Smooth muscle cell (in vitro differentiated cells): ENCODE data around the gene H2BK1. TPM values are rescaled to one million over a fixed set of nuclear protein-coding genes. Genes with fewer than 3 reads are reported as not detected.

Experiments used
- DNase-seq: peaks from one replicate; lab custom pipeline; 2025; ENCODE audit not compliant: unreplicated experiment; lab: John Stamatoyannopoulos, UW
- H2AFZ ChIP-seq: fragments of 200-600 bp; sonication (generic); 2 replicates; pipeline ENCODE4 v1.6.0; 2016; ENCODE audit warnings: antibody characterized with exemption, low read depth, mild to moderate bottlenecking
- H3F3A ChIP-seq: fragments of 200-600 bp; sonication (generic); 2 replicates; pipeline ENCODE4 v1.6.0; 2017; ENCODE audit warnings: antibody characterized with exemption, low read depth
- H3K27ac ChIP-seq: fragments of 200-600 bp; sonication (generic); 2 replicates; pipeline ENCODE4 v1.5.1; 2016; ENCODE audit warnings: low read depth, mild to moderate bottlenecking
- H3K27me3 ChIP-seq: fragments of 200-600 bp; sonication (generic); 2 replicates; pipeline ENCODE4 v1.6.1; 2016; ENCODE audit warnings: low read depth, mild to moderate bottlenecking
- H3K36me3 ChIP-seq: fragments of 200-600 bp; sonication (generic); 2 replicates; pipeline ENCODE4 v1.5.1; 2016; ENCODE audit warnings: low read depth
- H3K4me1 ChIP-seq: fragments of 200-600 bp; sonication (generic); 2 replicates; pipeline ENCODE4 v1.5.1; 2016; ENCODE audit warnings: low read depth
- H3K4me2 ChIP-seq: fragments of 200-600 bp; sonication (generic); 2 replicates; pipeline ENCODE4 v1.6.0; 2016; ENCODE audit warnings: mild to moderate bottlenecking
- H3K4me3 ChIP-seq: fragments of 200-600 bp; sonication (generic); 2 replicates; pipeline ENCODE4 v1.5.1; 2016; ENCODE audit warnings: mild to moderate bottlenecking
- H3K79me2 ChIP-seq: fragments of 200-600 bp; sonication (generic); 2 replicates; pipeline ENCODE4 v1.6.0; 2016; ENCODE audit warnings: low read depth, mild to moderate bottlenecking
- H3K9ac ChIP-seq: fragments of 200-600 bp; sonication (generic); 2 replicates; pipeline ENCODE4 v1.6.0; 2016; ENCODE audit warnings: low read depth
- H3K9me3 ChIP-seq: fragments of 200-600 bp; sonication (generic); replicated peaks from 2 replicates; pipeline ENCODE4 v1.5.1; 2016; ENCODE audit warnings: low read depth
- H4K20me1 ChIP-seq: fragments of 200-600 bp; sonication (generic); 2 replicates; pipeline ENCODE4 v1.6.0; 2016; ENCODE audit warnings: low read depth
- CTCF ChIP-seq: fragments of 200-600 bp; sonication (generic); IDR thresholded peaks from 2 replicates; pipeline ENCODE4 v1.5.1; 2017; ENCODE audit warnings: borderline replicate concordance, mild to moderate bottlenecking, antibody characterized with exemption; ENCODE audit not compliant: insufficient read depth, poor library complexity, severe bottlenecking
- WGBS: methylation state at CpG from one replicate; pipeline ENCODE4 v1.1.7; 2016; ENCODE audit warnings: low lambda C conversion rate; 5-methylcytosine and 5-hydroxymethylcytosine counted together
- polyA plus RNA-seq: library from polyadenylated mRNA; unstranded; fragments of >200 nt; fragmentation: Nextera tagmentation; extraction: Ambion mirVana; gene quantifications from 2 replicates; pipeline ENCODE4 v1.2.1, GENCODE V29; 2016
- total RNA-seq: library from RNA; depleted of rRNA; stranded (reverse); fragments of >200 nt; gene quantifications from 2 replicates; pipeline ENCODE4 v1.2.3, GENCODE V29; 2014

Gene H2BK1
- total and polyA plus RNA-seq, 2 experiments from 2014 or later, result not detected

DNA sequence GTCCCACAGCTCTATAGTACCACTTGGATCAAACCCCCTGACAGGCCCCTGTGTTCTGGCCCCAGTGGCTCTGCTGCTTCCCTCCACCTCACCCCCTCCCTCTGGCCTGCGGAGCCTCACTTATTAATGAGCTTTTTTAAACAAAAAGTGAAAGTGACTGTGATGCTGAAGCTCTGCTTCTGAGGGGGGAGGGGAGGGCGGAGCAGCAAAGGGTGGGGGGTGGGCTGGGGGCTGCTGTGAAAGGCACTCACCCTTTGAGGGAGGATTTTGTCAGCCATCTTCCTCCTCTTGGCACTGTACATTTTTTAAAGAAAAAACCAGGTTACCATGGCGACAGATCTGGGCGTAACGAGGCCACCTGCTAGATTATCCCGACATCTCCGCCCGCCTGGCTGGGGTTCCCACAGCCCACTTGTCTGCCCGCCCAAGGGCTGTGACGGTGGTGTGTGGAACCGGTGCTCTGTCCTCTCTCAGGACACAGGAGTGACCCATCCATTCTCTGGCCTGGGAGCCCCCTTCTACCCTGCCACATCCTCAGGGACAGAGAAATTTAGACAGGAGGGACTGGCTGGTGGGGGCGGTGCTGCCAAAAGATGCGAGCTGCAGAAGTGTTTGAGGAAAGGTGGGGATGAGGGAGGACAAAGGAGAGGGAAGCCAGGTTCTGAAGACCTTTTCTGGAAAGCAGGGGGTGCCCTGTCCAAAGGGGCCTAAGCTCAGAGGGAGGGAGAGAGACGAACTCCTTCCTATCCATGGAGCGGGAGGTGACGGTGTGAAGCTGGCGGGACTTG lies 33.3 kb upstream of the H2BK1 start:
- H3K9me3 ChIP-seq, result no peaks in the 10 kb centered on the region
- DNase-seq, result no peak
- no peak overlapping the region for H2AFZ ChIP-seq
- TF ChIP-seq CTCF, result no peak
- H3F3A ChIP-seq, result no peaks in the 10 kb centered on the region
- H3K36me3 ChIP-seq, result no peaks in the 10 kb centered on the region
- peaks cover 88% of the 10 kb centered on the region for H4K20me1 ChIP-seq
- H3K4me3 ChIP-seq, result no peak overlapping the region
- peaks cover 16% of the 10 kb centered on the region for H3K4me1 ChIP-seq
- peaks cover 36% of the 10 kb centered on the region for H3K79me2 ChIP-seq
- no peaks in the 10 kb centered on the region for H3K27me3 ChIP-seq
- no peak overlapping the region for H3K4me2 ChIP-seq
- no peak overlapping the region for H3K27ac ChIP-seq
- 72% methylated on average over 17 of the region's 17 CpGs for WGBS
- H3K9ac ChIP-seq, result no peak overlapping the region

DNA sequence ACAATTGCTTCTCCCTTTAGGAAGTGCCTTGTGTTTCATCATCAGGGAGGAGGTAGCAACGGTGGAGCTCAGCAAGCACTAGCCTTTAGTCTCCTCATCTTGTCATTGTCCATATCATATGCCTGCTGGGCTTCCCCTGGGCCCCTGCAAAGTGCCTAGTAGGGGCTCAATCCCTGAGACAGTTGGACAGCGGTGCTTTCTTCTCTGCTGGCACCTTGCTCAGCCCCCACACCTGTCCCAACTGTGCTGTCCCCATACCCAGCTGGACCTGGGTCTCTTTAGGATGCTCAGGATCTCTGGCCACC lies 32.7 kb upstream of the H2BK1 start:
- H3K9ac ChIP-seq, result no peak overlapping the region
- no peak overlapping the region for H3K4me3 ChIP-seq
- 59% methylated on average over 2 of the region's 2 CpGs for WGBS
- no peak overlapping the region for H3K4me2 ChIP-seq
- no peaks in the 10 kb centered on the region for H3F3A ChIP-seq
- no peaks in the 10 kb centered on the region for H3K9me3 ChIP-seq
- peaks cover 16% of the 10 kb centered on the region for H3K4me1 ChIP-seq
- TF ChIP-seq CTCF, result no peak
- DNase-seq, result no peak
- H3K27me3 ChIP-seq, result no peaks in the 10 kb centered on the region
- H4K20me1 ChIP-seq, result peaks cover 94% of the 10 kb centered on the region
- H3K27ac ChIP-seq, result no peak overlapping the region
- H3K36me3 ChIP-seq, result no peaks in the 10 kb centered on the region
- H2AFZ ChIP-seq, result no peak overlapping the region
- H3K79me2 ChIP-seq, result peaks cover 34% of the 10 kb centered on the region

DNA sequence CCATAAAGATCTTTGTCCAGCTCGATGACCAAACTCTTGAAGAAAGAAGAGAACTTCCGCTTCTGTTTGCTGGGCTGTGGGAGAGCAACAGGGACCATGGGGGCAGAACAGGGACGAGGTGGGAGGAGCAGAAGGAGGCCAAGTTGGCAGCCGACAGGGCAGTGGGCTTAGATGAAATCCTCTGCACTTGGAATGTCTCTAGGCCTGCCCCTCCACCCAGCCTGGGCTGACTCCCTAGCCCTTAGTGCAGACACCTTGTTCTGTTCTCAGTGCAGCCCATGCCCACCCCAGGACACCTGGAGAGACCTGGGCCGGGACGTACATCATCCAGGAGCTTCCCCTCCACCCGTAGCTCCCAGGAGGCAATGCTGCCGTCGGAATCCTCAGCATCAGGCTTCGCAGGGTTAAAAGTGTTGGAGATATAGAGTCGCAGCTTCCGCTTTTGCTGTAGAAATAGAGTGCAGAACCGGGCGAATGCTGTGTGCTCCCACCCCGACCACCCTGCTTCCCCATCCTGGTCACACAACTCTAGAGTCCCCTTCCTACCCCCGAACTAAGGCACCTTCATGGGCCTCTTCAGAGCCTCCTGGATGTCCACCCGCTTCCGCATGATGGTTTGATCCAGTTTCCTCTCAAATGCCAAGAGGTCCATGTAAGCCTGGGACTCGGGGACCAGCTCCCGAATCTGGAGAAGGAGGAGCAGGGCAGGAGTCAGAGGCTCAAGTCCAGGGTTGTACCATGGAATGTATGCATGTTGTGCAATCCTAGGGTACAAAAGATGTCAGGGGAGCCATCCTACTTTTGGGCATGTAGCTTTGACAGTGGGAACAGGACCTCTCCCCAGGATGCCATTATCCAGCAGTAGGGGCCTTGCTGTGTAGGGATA lies 32.1 kb upstream of the H2BK1 start:
- Histone ChIP-seq H3K4me2 (no peak overlapping the region), H3K36me3 (no peaks in the 10 kb centered on the region), H3K27ac (no peak overlapping the region), H3K79me2 (peaks cover 28% of the 10 kb centered on the region), H3K9me3 (no peaks in the 10 kb centered on the region), H4K20me1 (peaks cover 100% of the 10 kb centered on the region), H2AFZ (no peak overlapping the region), H3K4me1 (peaks cover 16% of the 10 kb centered on the region), H3K27me3 (no peaks in the 10 kb centered on the region), H3K9ac (no peak overlapping the region), H3F3A (no peaks in the 10 kb centered on the region), H3K4me3 (no peak overlapping the region)
- no peak for DNase-seq
- 83% methylated on average over 20 of the region's 20 CpGs for WGBS
- no peak for TF ChIP-seq CTCF
